Left ventricle myocardium inferior (tissue), 1 donor: ENCODE results near the gene TJP2. TPM values are rescaled to one million over a fixed set of nuclear protein-coding genes. Genes with fewer than 3 reads are reported as not detected.

Experiments used
- DNase-seq: peaks from one replicate; pipeline ENCODE4 v3.0.0-alpha.2; 2020
- H3K27ac ChIP-seq: fragments of 200-600 bp; replicated peaks from 2 replicates; pipeline ENCODE4 v1.8.0; 2021
- H3K27me3 ChIP-seq: fragments of 200-600 bp; 2 replicates; pipeline ENCODE4 v1.8.0; 2021; ENCODE audit warnings: low read depth
- H3K36me3 ChIP-seq: fragments of 200-600 bp; 2 replicates; pipeline ENCODE4 v1.8.0; 2021
- H3K4me1 ChIP-seq: fragments of 200-600 bp; 2 replicates; pipeline ENCODE4 v1.8.0; 2021
- H3K4me3 ChIP-seq: fragments of 200-600 bp; 2 replicates; pipeline ENCODE4 v1.8.0; 2021; ENCODE audit warnings: mild to moderate bottlenecking, moderate library complexity
- H3K9me3 ChIP-seq: fragments of 200-600 bp; replicated peaks from 2 replicates; pipeline ENCODE4 v1.8.0; 2021
- intact Hi-C: fragments of 100-400 bp; cut with micrococcal nuclease; formaldehyde crosslinking; loops from one replicate; pipeline ENCODE4 v1.11.0; 2022
- total RNA-seq: library from RNA; stranded (reverse); fragmentation: NEBNext Ultra II Directional; extraction: Animal tissue kit (Norgen Biotek cat#: 25700); gene quantifications from one replicate; pipeline ENCODE4 v1.2.1, GENCODE V29; 2021
- TF ChIP-seq, protein P1 (sequence below): fragments of 200-600 bp; IDR thresholded peaks from 2 replicates; pipeline ENCODE4 v1.8.0; 2021; ENCODE audit warnings: antibody characterized with exemption, mild to moderate bottlenecking, borderline replicate concordance
- donor health status: DM: no; HTN: yes; CAD: no; lungs with severe emphysema.

TJP2 gene
- total RNA-seq, 1 donor from 2014 or later = 130 TPM

DNA sequence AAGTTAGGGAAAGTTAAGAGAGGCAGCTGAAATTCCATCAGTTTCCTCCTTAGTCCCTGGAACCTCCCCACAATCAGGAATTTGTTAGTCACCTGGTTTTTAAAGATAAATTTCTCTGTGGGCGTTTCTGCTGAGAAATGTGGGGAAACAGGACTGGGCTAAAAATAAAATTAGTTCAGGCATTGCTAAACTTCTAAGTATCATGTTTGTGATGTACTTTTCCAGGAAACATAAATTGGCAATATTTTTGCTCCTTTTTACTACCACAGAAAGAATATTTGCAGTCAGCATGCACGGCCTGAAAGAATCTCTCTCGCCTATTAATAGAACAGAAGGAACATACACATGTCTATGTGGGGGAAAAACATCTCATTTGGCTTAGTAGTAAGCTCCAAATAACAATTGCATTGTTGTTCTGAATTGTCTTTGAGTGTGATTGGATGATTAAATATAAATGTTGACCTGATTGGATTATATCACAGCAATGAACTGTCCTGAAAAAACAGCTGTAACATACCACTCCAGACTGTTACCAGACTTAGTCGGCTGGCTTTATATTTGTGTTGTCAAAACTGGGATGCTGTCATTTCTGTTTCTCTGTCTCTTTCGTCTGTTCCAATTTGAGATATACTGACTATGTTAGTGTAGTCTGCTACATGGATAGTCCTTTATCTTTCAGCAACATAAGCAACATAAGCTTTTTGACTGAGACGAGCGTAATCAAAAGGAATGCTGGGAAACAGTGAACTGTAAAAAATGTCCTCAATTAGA is 12.9 kb downstream of the TJP2 start:
- Histone ChIP-seq H3K27me3 (no peaks in the 10 kb centered on the region), H3K4me3 (peak overlapping the region; percentile 23), H3K9me3 (no peaks in the 10 kb centered on the region), H3K36me3 (no peaks in the 10 kb centered on the region), H3K27ac (peak overlapping the region; percentile 81), H3K4me1 (peaks cover 69% of the 10 kb centered on the region)
- TF ChIP-seq, protein P1, sequence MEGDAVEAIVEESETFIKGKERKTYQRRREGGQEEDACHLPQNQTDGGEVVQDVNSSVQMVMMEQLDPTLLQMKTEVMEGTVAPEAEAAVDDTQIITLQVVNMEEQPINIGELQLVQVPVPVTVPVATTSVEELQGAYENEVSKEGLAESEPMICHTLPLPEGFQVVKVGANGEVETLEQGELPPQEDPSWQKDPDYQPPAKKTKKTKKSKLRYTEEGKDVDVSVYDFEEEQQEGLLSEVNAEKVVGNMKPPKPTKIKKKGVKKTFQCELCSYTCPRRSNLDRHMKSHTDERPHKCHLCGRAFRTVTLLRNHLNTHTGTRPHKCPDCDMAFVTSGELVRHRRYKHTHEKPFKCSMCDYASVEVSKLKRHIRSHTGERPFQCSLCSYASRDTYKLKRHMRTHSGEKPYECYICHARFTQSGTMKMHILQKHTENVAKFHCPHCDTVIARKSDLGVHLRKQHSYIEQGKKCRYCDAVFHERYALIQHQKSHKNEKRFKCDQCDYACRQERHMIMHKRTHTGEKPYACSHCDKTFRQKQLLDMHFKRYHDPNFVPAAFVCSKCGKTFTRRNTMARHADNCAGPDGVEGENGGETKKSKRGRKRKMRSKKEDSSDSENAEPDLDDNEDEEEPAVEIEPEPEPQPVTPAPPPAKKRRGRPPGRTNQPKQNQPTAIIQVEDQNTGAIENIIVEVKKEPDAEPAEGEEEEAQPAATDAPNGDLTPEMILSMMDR = no peak
- no peak for DNase-seq
- intact Hi-C loops = no loop called here

DNA sequence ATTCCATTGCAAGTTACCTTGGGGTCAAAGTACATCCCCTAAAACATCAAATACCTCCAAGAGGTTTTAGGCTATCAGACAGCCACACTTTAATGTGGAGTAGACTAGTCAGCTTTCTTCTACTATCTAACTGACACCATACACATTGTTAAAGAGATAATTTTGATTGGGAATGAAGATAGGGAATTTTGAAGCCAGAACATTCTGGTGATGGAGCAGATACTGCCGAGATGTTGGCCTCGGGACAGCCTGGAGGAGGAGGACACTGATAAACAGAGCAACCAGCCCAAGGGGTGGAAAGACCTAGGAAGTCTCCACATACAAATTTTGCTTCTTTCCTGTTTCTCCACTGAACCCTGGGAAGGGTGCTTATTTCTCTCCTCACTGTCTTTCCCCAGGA is 14.9 kb downstream of the TJP2 start:
- Histone ChIP-seq H3K36me3 (no peaks in the 10 kb centered on the region), H3K4me1 (peaks cover 79% of the 10 kb centered on the region), H3K9me3 (no peaks in the 10 kb centered on the region), H3K27me3 (no peaks in the 10 kb centered on the region), H3K27ac (peak overlapping the region; percentile 81), H3K4me3 (no peak overlapping the region)
- TF ChIP-seq, protein P1 = no peak
- intact Hi-C loops = no loop called here
- no peak for DNase-seq

- DNase-seq = no peak
- TF ChIP-seq, protein P1 = no peak
- Histone ChIP-seq H3K27ac (peak overlapping the region; percentile 64), H3K4me3 (no peak overlapping the region), H3K4me1 (peaks cover 92% of the 10 kb centered on the region), H3K36me3 (no peaks in the 10 kb centered on the region), H3K9me3 (no peaks in the 10 kb centered on the region), H3K27me3 (no peaks in the 10 kb centered on the region)
- intact Hi-C loops = loop anchor here (5.0 kb wide), 1 partner anchor 133 kb away; no protein-coding TSS in a partner anchor
These were observed 16.2 kb downstream of the TJP2 start for GRCh38 chr9:69190086-69190862.

GRCh38 chr9:69190863-69191181 is 16.7 kb downstream of the TJP2 start:
- Histone ChIP-seq H3K36me3 (no peaks in the 10 kb centered on the region), H3K4me1 (peaks cover 96% of the 10 kb centered on the region), H3K27ac (peak overlapping the region; percentile 64), H3K4me3 (no peak overlapping the region), H3K27me3 (no peaks in the 10 kb centered on the region), H3K9me3 (no peaks in the 10 kb centered on the region)
- TF ChIP-seq, protein P1 = no peak
- intact Hi-C loops = loop anchor here (5.0 kb wide), 1 partner anchor 134 kb away; no protein-coding TSS in a partner anchor
- no peak for DNase-seq

DNA sequence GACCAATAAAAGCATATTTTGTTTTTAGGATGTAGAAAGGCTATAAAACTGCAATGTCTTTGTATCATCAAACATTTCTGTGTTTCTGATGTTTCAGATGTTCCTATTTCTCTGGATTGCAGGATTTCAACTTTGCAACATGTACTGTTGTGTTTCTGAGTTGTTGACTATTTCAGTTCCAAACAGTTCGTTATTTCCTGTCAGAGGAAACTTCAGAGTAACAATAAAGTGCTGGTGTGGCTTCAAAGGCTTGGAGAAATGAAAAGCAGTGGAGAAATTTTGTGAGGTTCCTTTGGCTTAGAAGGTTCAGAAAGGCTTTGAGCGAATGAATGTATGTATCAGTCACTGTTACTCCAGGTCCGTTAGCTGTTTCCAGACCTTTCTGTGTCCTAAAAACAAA is 17.2 kb downstream of the TJP2 start:
- no peaks in the 10 kb centered on the region for H3K36me3 ChIP-seq
- no peaks in the 10 kb centered on the region for H3K27me3 ChIP-seq
- TF ChIP-seq, protein P1 = no peak
- no peak overlapping the region for H3K4me3 ChIP-seq
- DNase-seq = no peak
- peaks cover 96% of the 10 kb centered on the region for H3K4me1 ChIP-seq
- peak overlapping the region; percentile 64 for H3K27ac ChIP-seq
- intact Hi-C loops = loop anchor here (5.0 kb wide), 1 partner anchor 134 kb away; no protein-coding TSS in a partner anchor
- H3K9me3 ChIP-seq = no peaks in the 10 kb centered on the region
